OCI-LY1 (cell line): Measurements from ENCODE around the gene ASTL.

Experiments
- H2AFZ ChIP-seq: fragments of 200-600 bp; sonication (generic), shearing (Covaris generic); 2 replicates; pipeline ENCODE4 v1.6.0; 2014; ENCODE audit warnings: antibody characterized with exemption, mild to moderate bottlenecking, low read length
- H3F3A ChIP-seq: fragments of 200-600 bp; sonication (generic), shearing (Covaris generic); 2 replicates; pipeline ENCODE4 v1.6.0; 2014; ENCODE audit warnings: mild to moderate bottlenecking, antibody characterized with exemption, low read length, moderate library complexity; ENCODE audit not compliant: insufficient read depth
- H3K27ac ChIP-seq: fragments of 200-600 bp; sonication (generic); 2 replicates; pipeline ENCODE4 v1.5.1; 2014; ENCODE audit warnings: low read length, mixed run types, mild to moderate bottlenecking, low read depth; ENCODE audit not compliant: poor library complexity, severe bottlenecking
- H3K27me3 ChIP-seq: fragments of 200-600 bp; sonication (generic); 2 replicates; pipeline ENCODE4 v1.6.0; 2014; ENCODE audit warnings: antibody characterized with exemption, mild to moderate bottlenecking, low read length, moderate library complexity; ENCODE audit not compliant: insufficient read depth
- H3K36me3 ChIP-seq: fragments of 200-600 bp; sonication (generic); 2 replicates; pipeline ENCODE4 v1.6.1; 2014; ENCODE audit warnings: mild to moderate bottlenecking, antibody characterized with exemption, low read length, moderate library complexity, mixed read lengths; ENCODE audit not compliant: insufficient read depth
- H3K4me1 ChIP-seq: fragments of 200-600 bp; sonication (generic); 2 replicates; pipeline ENCODE4 v1.5.1; 2014; ENCODE audit warnings: mild to moderate bottlenecking, low read length, moderate library complexity; ENCODE audit not compliant: insufficient read depth, severe bottlenecking
- H3K4me2 ChIP-seq: fragments of 200-600 bp; sonication (generic), shearing (Covaris generic); 2 replicates; pipeline ENCODE4 v1.6.1; 2014; ENCODE audit warnings: low read length
- H3K4me3 ChIP-seq: fragments of 200-600 bp; sonication (generic); 2 replicates; pipeline ENCODE4 v1.5.1; 2014; ENCODE audit warnings: low read length, low read depth, mild to moderate bottlenecking, mixed read lengths; ENCODE audit not compliant: poor library complexity, severe bottlenecking
- H3K79me2 ChIP-seq: fragments of 200-600 bp; shearing (Covaris generic); 2 replicates; pipeline ENCODE4 v1.6.1; 2016; ENCODE audit warnings: mixed run types, low read length, mixed read lengths; ENCODE audit not compliant: insufficient read depth
- H3K9ac ChIP-seq: fragments of 200-600 bp; sonication (generic), shearing (Covaris generic); 2 replicates; pipeline ENCODE4 v1.6.1; 2014; ENCODE audit warnings: mild to moderate bottlenecking, low read length, mixed read lengths
- H3K9me2 ChIP-seq: fragments of 200-600 bp; sonication (generic), shearing (Covaris generic); 2 replicates; pipeline ENCODE4 v1.6.1; 2014; ENCODE audit warnings: low read depth, mild to moderate bottlenecking, low read length, mixed read lengths
- H3K9me3 ChIP-seq: fragments of 200-600 bp; shearing (Covaris generic); 2 replicates; pipeline ENCODE4 v1.6.1; 2014; ENCODE audit warnings: low read length, mixed read lengths
- H4K20me1 ChIP-seq: fragments of 200-600 bp; sonication (generic), shearing (Covaris generic); 2 replicates; pipeline ENCODE4 v1.6.0; 2016; ENCODE audit warnings: mild to moderate bottlenecking, low read length; ENCODE audit not compliant: insufficient read depth
- EZH2 ChIP-seq: fragments of 200-600 bp; sonication (generic), shearing (Covaris generic); IDR thresholded peaks from 2 replicates; pipeline ENCODE4 v1.8.0; 2017; ENCODE audit warnings: borderline replicate concordance, mixed run types, mild to moderate bottlenecking, antibody characterized with exemption, low read length, moderate library complexity, mixed read lengths
- TF ChIP-seq, protein P1 (sequence below): fragments of 200-600 bp; sonication (generic), shearing (Covaris generic); IDR thresholded peaks from 2 replicates; pipeline ENCODE4 v1.5.1; 2017; ENCODE audit warnings: mild to moderate bottlenecking, antibody characterized with exemption, low read length, moderate library complexity, mixed read lengths

The ASTL gene

DNA sequence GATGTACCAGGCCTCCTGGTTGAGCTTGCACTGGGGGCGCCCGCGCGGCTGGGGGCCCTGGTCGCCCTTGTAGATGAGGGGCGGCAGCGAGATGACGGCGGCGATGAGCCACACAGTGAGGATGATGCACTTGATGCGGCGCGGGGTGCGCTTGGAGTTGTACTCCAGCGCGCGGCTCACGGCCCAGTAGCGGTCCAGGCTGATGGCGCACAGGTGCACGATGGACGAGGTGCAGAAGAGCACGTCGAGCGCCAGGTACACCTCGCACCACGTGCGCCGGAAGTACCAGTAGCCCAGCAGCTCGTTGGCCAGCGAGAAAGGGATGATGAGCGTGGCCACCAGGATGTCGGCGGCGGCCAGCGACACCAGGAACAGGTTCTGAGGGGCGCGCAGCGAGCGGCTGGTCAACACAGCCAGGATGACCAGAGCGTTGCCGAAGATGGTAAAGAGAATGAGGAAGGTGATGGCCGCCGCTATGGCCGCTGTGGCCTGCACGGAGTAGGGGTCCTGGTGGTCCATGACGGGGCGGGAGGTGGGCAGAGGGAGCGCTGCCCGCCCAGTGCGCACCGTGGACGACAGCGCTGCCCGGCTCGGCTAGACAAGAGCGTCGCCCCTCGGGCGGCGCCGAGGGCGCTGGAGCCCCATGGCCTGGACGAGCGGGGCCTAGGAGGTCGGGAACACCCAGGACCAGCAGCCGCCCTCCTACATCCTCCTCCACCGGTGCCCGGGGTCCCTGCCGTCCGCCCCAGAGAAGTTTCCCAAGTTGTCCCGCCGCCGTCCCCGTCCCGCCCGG is 22.5 kb downstream of the ASTL start:
- Histone ChIP-seq H4K20me1 (no peaks in the 10 kb centered on the region), H3K27ac (no peak overlapping the region), H3K4me1 (peaks cover 8% of the 10 kb centered on the region), H3K4me2 (peak overlapping the region; percentile 77; the same call in 1 of the 2 replicates), H3K4me3 (peak overlapping the region; percentile 64), H3K36me3 (no peaks in the 10 kb centered on the region), H3K79me2 (no peaks in the 10 kb centered on the region), H3K9ac (no peak overlapping the region), H3K27me3 (peaks cover 5% of the 10 kb centered on the region; the same call in 1 of the 2 replicates), H3F3A (no peaks in the 10 kb centered on the region), H3K9me3 (no peaks in the 10 kb centered on the region), H2AFZ (no peak overlapping the region), H3K9me2 (no peaks in the 10 kb centered on the region)
- TF ChIP-seq, protein P1, sequence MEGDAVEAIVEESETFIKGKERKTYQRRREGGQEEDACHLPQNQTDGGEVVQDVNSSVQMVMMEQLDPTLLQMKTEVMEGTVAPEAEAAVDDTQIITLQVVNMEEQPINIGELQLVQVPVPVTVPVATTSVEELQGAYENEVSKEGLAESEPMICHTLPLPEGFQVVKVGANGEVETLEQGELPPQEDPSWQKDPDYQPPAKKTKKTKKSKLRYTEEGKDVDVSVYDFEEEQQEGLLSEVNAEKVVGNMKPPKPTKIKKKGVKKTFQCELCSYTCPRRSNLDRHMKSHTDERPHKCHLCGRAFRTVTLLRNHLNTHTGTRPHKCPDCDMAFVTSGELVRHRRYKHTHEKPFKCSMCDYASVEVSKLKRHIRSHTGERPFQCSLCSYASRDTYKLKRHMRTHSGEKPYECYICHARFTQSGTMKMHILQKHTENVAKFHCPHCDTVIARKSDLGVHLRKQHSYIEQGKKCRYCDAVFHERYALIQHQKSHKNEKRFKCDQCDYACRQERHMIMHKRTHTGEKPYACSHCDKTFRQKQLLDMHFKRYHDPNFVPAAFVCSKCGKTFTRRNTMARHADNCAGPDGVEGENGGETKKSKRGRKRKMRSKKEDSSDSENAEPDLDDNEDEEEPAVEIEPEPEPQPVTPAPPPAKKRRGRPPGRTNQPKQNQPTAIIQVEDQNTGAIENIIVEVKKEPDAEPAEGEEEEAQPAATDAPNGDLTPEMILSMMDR: no peak
- TF ChIP-seq EZH2: no peak

DNA sequence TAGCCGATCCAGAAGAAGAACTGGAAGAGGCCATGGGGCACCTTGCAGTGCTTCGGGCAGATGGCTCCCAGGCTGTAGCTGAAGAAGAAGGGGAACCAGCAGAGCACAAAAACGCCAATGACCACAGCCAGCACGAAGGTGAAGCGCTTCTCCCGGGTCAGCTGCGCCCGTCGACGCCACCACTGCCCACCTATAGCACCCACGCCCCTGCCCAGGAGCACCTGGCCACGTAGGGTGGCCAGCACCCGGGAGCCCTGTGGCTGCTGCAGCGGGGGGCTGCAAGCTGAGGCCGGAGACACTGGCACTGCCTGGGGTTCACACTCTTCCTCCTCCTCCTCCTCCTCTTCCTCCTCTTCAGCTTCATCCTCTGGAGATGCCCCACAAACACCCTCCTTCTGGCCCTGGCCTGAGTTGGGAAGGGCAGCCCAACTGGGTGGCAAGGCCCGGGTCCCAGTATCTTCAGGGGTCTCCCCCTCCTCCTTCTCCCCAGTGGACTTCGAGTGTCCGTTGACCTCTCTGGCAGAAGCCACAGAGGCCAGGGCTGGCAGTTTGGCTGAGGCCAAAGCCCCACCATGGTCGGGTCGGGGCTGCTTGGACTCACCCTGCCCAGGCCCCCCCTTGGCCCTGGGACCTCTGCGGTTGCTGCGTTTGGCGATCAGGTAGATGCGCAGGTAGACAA is 23.3 kb downstream of the ASTL start:
- H3K4me1 ChIP-seq: peaks cover 8% of the 10 kb centered on the region
- H3K4me2 ChIP-seq: no peak overlapping the region

DNA sequence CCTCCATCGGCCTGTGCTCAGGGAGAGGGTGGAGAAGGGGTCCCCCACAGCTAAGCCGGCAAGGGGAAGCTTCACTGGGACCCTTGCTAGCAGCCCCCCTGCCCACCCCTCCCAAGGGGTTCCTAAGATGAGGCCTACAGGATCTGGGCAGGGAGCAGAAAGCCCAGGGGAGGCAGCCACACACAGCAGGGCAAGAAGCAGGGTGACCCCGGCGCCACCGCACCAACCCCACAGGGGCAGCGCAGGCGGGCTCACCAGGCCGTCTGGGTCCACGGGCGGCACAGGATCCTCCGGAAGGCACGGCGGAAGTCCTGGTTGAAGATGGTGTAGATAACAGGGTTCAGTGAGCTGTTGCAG is 23.8 kb downstream of the ASTL start:
- H3K79me2 ChIP-seq: no peaks in the 10 kb centered on the region
- TF ChIP-seq, protein P1: no peak
- TF ChIP-seq EZH2: no peak
- peaks cover 5% of the 10 kb centered on the region; the same call in 1 of the 2 replicates for H3K27me3 ChIP-seq
- H3K9ac ChIP-seq: no peak overlapping the region
- H3K9me3 ChIP-seq: no peaks in the 10 kb centered on the region
- no peaks in the 10 kb centered on the region for H3K36me3 ChIP-seq
- no peak overlapping the region for H3K4me3 ChIP-seq
- peaks cover 8% of the 10 kb centered on the region for H3K4me1 ChIP-seq
- no peaks in the 10 kb centered on the region for H3K9me2 ChIP-seq
- no peak overlapping the region for H2AFZ ChIP-seq
- no peak overlapping the region for H3K27ac ChIP-seq
- no peak overlapping the region for H3K4me2 ChIP-seq
- no peaks in the 10 kb centered on the region for H3F3A ChIP-seq
- no peaks in the 10 kb centered on the region for H4K20me1 ChIP-seq

More for the DNA sequence above, 23.3 kb downstream of the ASTL start:
- Histone ChIP-seq H3K27me3 (peaks cover 5% of the 10 kb centered on the region; the same call in 1 of the 2 replicates), H4K20me1 (no peaks in the 10 kb centered on the region), H3K4me3 (no peak overlapping the region), H2AFZ (no peak overlapping the region), H3K27ac (no peak overlapping the region), H3K36me3 (no peaks in the 10 kb centered on the region), H3K9me3 (no peaks in the 10 kb centered on the region), H3K9ac (no peak overlapping the region), H3K79me2 (no peaks in the 10 kb centered on the region), H3K9me2 (no peaks in the 10 kb centered on the region), H3F3A (no peaks in the 10 kb centered on the region)
- TF ChIP-seq EZH2: no peak
- TF ChIP-seq, protein P1: no peak
